Endodermal cell (in vitro differentiated cells): ENCODE measurements around the gene DGLUCY. TPM values are rescaled to one million over a fixed set of nuclear protein-coding genes. Genes with fewer than 3 reads are reported as not detected.

Experiments used
- DNase-seq: peaks from one replicate; pipeline ENCODE4 v3.0.0-alpha.2; 2017
- H3K27ac ChIP-seq: 2 replicates; pipeline ENCODE4 v1.5.1; 2013; ENCODE audit warnings: mild to moderate bottlenecking, low read depth, low read length, moderate library complexity
- H3K27me3 ChIP-seq: 2 replicates; pipeline ENCODE4 v1.6.1; 2013; ENCODE audit warnings: mild to moderate bottlenecking, low read length, moderate library complexity; ENCODE audit not compliant: insufficient read depth, control insufficient read depth, poor library complexity, severe bottlenecking
- H3K36me3 ChIP-seq: 2 replicates; pipeline ENCODE4 v1.7.0; 2013; ENCODE audit warnings: mild to moderate bottlenecking, low read length, moderate library complexity; ENCODE audit not compliant: control insufficient read depth, insufficient read depth
- H3K4me1 ChIP-seq: one replicate; pipeline ENCODE4 v1.7.0; 2013; ENCODE audit warnings: low read length; ENCODE audit not compliant: control insufficient read depth, insufficient read depth
- H3K4me3 ChIP-seq: 2 replicates; pipeline ENCODE4 v1.5.1; 2013; ENCODE audit warnings: mild to moderate bottlenecking, low read length, moderate library complexity
- H3K9ac ChIP-seq: 2 replicates; pipeline ENCODE4 v1.6.1; 2013; ENCODE audit warnings: mild to moderate bottlenecking, low read length, moderate library complexity; ENCODE audit not compliant: poor library complexity, severe bottlenecking; ENCODE audit errors: extremely low read depth
- H3K9me3 ChIP-seq: 2 replicates; pipeline ENCODE4 v1.6.1; 2013; ENCODE audit warnings: mild to moderate bottlenecking, low read length, moderate library complexity; ENCODE audit not compliant: control insufficient read depth
- H3K27ac Mint-ChIP-seq: 2 replicates; pipeline ENCODE4 v1.8.0; 2020; ENCODE audit warnings: mixed read lengths
- H3K27me3 Mint-ChIP-seq: 2 replicates; pipeline ENCODE4 v1.8.0; 2021; ENCODE audit warnings: mild to moderate bottlenecking, mixed read lengths; ENCODE audit not compliant: insufficient read depth
- H3K36me3 Mint-ChIP-seq: 2 replicates; pipeline ENCODE4 v1.8.0; 2020; ENCODE audit warnings: low read depth, mixed read lengths
- H3K4me1 Mint-ChIP-seq: 2 replicates; pipeline ENCODE4 v1.8.0; 2020; ENCODE audit warnings: mixed read lengths
- H3K4me3 Mint-ChIP-seq: 2 replicates; pipeline ENCODE4 v1.8.0; 2020; ENCODE audit warnings: mild to moderate bottlenecking, moderate library complexity, mixed read lengths
- H3K9me3 Mint-ChIP-seq: 2 replicates; pipeline ENCODE4 v1.8.0; 2020; ENCODE audit warnings: mild to moderate bottlenecking, mixed read lengths
- WGBS, 2 experiments: methylation state at CpG; one replicate each; pipeline versions ENCODE4 v1.1.5 to v1.1.7; 2013; ENCODE audit warnings: missing lambda C conversion rate in 2 of 2, mixed read lengths in 1 of 2; ENCODE audit not compliant: insufficient coverage in 1 of 2, insufficient read length in 1 of 2; 5-methylcytosine and 5-hydroxymethylcytosine counted together
- total RNA-seq, 2 donors: library from RNA; stranded (reverse); fragmentation: NEBNext Ultra II Directional in 1 of 2; extraction: Animal tissue kit (Norgen Biotek cat#: 25700) in 1 of 2; gene quantifications; 2 replicates in 1 of 2; 3 replicates in 1 of 2; pipeline ENCODE4 v1.2.1, GENCODE V29; 2021
- TF ChIP-seq, protein P1 (sequence below): fragments of 200-600 bp; sonication (generic); conservative IDR thresholded peaks from 2 replicates; pipeline ENCODE4 v1.5.0; 2021; ENCODE audit warnings: antibody characterized with exemption, mild to moderate bottlenecking

DGLUCY gene
- total RNA-seq, 2 donors from 2014 or later = 26.7 to 33.9 TPM

GRCh38 chr14:91238661-91239060 is 124.8 kb downstream of the DGLUCY start:
- Histone ChIP-seq H3K27me3 (no peaks in the 10 kb centered on the region), H3K36me3 (no peaks in the 10 kb centered on the region), H3K27ac (no peak overlapping the region), H3K4me1 (no peaks in the 10 kb centered on the region), H3K9me3 (no peaks in the 10 kb centered on the region), H3K4me3 (no peak overlapping the region), H3K9ac (no peak overlapping the region)
- Mint-ChIP-seq H3K4me3 (no peak overlapping the region), H3K4me1 (no peaks in the 10 kb centered on the region), H3K27me3 (peaks cover 14% of the 10 kb centered on the region), H3K27ac (no peak overlapping the region), H3K9me3 (peaks cover 10% of the 10 kb centered on the region), H3K36me3 (no peaks in the 10 kb centered on the region)
- TF ChIP-seq, protein P1, sequence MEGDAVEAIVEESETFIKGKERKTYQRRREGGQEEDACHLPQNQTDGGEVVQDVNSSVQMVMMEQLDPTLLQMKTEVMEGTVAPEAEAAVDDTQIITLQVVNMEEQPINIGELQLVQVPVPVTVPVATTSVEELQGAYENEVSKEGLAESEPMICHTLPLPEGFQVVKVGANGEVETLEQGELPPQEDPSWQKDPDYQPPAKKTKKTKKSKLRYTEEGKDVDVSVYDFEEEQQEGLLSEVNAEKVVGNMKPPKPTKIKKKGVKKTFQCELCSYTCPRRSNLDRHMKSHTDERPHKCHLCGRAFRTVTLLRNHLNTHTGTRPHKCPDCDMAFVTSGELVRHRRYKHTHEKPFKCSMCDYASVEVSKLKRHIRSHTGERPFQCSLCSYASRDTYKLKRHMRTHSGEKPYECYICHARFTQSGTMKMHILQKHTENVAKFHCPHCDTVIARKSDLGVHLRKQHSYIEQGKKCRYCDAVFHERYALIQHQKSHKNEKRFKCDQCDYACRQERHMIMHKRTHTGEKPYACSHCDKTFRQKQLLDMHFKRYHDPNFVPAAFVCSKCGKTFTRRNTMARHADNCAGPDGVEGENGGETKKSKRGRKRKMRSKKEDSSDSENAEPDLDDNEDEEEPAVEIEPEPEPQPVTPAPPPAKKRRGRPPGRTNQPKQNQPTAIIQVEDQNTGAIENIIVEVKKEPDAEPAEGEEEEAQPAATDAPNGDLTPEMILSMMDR = no peak
- 86 to 87% methylated on average over 7 to 8 of the region's 8 CpGs for WGBS, 2 experiments
- DNase-seq = no peak

DNA sequence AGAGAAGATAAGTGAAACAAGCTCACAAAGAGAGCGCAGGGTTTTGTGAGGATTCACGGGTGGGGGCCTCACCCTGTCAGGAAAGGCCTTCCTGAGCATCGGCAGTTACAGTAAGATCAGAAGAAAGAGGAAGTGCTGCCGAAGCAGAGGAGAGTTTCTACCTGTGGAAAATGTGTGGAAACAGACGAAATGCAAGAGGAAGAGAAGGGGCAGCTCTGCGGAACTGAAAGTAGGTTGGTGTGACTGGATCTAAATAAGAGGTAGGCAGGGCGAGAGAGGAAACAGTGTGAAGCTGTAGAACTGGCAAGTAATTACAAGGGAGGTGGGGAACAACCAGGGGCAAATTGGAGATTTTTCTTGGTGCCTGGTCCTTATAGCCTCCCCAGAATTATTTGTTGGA is 128.0 kb downstream of the DGLUCY start:
- Mint-ChIP-seq H3K27me3 (peaks cover 17% of the 10 kb centered on the region), H3K36me3 (no peaks in the 10 kb centered on the region), H3K9me3 (peaks cover 10% of the 10 kb centered on the region), H3K4me3 (no peak overlapping the region), H3K4me1 (no peaks in the 10 kb centered on the region), H3K27ac (no peak overlapping the region)
- TF ChIP-seq, protein P1 = no peak
- Histone ChIP-seq H3K9me3 (no peaks in the 10 kb centered on the region), H3K4me3 (no peak overlapping the region), H3K27ac (no peak overlapping the region), H3K4me1 (no peaks in the 10 kb centered on the region), H3K36me3 (no peaks in the 10 kb centered on the region), H3K9ac (no peak overlapping the region), H3K27me3 (no peaks in the 10 kb centered on the region)
- DNase-seq = no peak
- 86 to 90% methylated on average over 5 to 7 of the region's 7 CpGs for WGBS, 2 experiments

- no peaks in the 10 kb centered on the region for H3K4me1 Mint-ChIP-seq
- H3K9me3 Mint-ChIP-seq = peaks cover 16% of the 10 kb centered on the region
- no peak overlapping the region for H3K4me3 ChIP-seq
- H3K36me3 ChIP-seq = no peaks in the 10 kb centered on the region
- H3K27ac ChIP-seq = no peak overlapping the region
- no peak overlapping the region for H3K27ac Mint-ChIP-seq
- no peak for DNase-seq
- H3K36me3 Mint-ChIP-seq = no peaks in the 10 kb centered on the region
- H3K9ac ChIP-seq = no peak overlapping the region
- no peaks in the 10 kb centered on the region for H3K9me3 ChIP-seq
- H3K4me1 ChIP-seq = no peaks in the 10 kb centered on the region
- H3K27me3 Mint-ChIP-seq = peaks cover 17% of the 10 kb centered on the region
- TF ChIP-seq, protein P1 = no peak
- H3K27me3 ChIP-seq = no peaks in the 10 kb centered on the region
- 92% methylated on average over 4 of the region's 4 CpGs; no CpG with 5 or more reads in 1 of the 2 experiments for WGBS, 2 experiments
- no peak overlapping the region for H3K4me3 Mint-ChIP-seq
Measured at GRCh38 chr14:91242635-91243034, 128.8 kb downstream of the DGLUCY start.
